Measurements from ENCODE around the gene LRP2. TPM values are rescaled to one million over a fixed set of nuclear protein-coding genes. Genes with fewer than 3 reads are reported as not detected.

Gene LRP2
- total and polyA plus RNA-seq, 2 experiments from 2014 or later = 0.68 to 2.7 TPM

- Histone ChIP-seq H4K20me1 (replicated peaks; ENCODE audit: insufficient read depth) (no peaks in the 10 kb centered on the region), H3K79me2 (replicated peaks; ENCODE audit: insufficient read depth) (no peaks in the 10 kb centered on the region), H3K4me3 (no peak overlapping the region), H3K27ac (ENCODE audit: low read depth) (no peak overlapping the region), H3K27me3 (ENCODE audit: insufficient read depth) (no peaks in the 10 kb centered on the region), H3K4me1 (ENCODE audit: insufficient read depth) (no peaks in the 10 kb centered on the region), H3F3A (replicated peaks; ENCODE audit: low read depth) (no peaks in the 10 kb centered on the region), H3K4me2 (no peak overlapping the region), H3K9me2 (ENCODE audit: insufficient read depth) (no peaks in the 10 kb centered on the region), H2AFZ (no peak overlapping the region), H3K36me3 (ENCODE audit: insufficient read depth) (no peaks in the 10 kb centered on the region)
- no peak for TF ChIP-seq CREB1 (CRISPR knock-in tag; IDR thresholded peaks at IDR 0.05; ENCODE audit: low read depth)
- TF ChIP-seq, protein P1, sequence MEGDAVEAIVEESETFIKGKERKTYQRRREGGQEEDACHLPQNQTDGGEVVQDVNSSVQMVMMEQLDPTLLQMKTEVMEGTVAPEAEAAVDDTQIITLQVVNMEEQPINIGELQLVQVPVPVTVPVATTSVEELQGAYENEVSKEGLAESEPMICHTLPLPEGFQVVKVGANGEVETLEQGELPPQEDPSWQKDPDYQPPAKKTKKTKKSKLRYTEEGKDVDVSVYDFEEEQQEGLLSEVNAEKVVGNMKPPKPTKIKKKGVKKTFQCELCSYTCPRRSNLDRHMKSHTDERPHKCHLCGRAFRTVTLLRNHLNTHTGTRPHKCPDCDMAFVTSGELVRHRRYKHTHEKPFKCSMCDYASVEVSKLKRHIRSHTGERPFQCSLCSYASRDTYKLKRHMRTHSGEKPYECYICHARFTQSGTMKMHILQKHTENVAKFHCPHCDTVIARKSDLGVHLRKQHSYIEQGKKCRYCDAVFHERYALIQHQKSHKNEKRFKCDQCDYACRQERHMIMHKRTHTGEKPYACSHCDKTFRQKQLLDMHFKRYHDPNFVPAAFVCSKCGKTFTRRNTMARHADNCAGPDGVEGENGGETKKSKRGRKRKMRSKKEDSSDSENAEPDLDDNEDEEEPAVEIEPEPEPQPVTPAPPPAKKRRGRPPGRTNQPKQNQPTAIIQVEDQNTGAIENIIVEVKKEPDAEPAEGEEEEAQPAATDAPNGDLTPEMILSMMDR (conservative IDR thresholded peaks at IDR 0.05; ENCODE audit: low read depth in 2 of 2) = 0 out of 4 replicates have a peak, but pooled peaks of 1 of the 2 experiments have one; percentile 4
- Mint-ChIP-seq H3K4me3 (no peak overlapping the region), H3K27me3 (ENCODE audit: insufficient read depth, low read depth, poor library complexity) (no peaks in the 10 kb centered on the region), H3K9me3 (no peaks in the 10 kb centered on the region), H3K36me3 (ENCODE audit: low read depth) (no peaks in the 10 kb centered on the region), H3K27ac (no peak overlapping the region), H3K4me1 (peaks cover 6% of the 10 kb centered on the region; the same call in 2 of the 3 replicates)
- DNase-seq (ENCODE audit: low spot score) = no peak
- no peak for ATAC-seq
These were observed 137.0 kb downstream of the LRP2 start for GRCh38 chr2:169225233-169225750.

- Histone ChIP-seq H3K27me3 (ENCODE audit: insufficient read depth) (no peaks in the 10 kb centered on the region), H3K27ac (ENCODE audit: low read depth) (no peak overlapping the region), H3K4me3 (no peak overlapping the region), H2AFZ (no peak overlapping the region), H3K4me1 (ENCODE audit: insufficient read depth) (no peaks in the 10 kb centered on the region), H3K9me2 (ENCODE audit: insufficient read depth) (no peaks in the 10 kb centered on the region), H3F3A (replicated peaks; ENCODE audit: low read depth) (no peaks in the 10 kb centered on the region), H3K79me2 (replicated peaks; ENCODE audit: insufficient read depth) (no peaks in the 10 kb centered on the region), H3K4me2 (no peak overlapping the region), H3K36me3 (ENCODE audit: insufficient read depth) (no peaks in the 10 kb centered on the region), H4K20me1 (replicated peaks; ENCODE audit: insufficient read depth) (no peaks in the 10 kb centered on the region)
- DNase-seq (ENCODE audit: low spot score) = no peak
- H3K27me3 Mint-ChIP-seq (ENCODE audit: insufficient read depth, low read depth, poor library complexity) = peaks cover 4% of the 10 kb centered on the region
- no peak overlapping the region for H3K4me3 Mint-ChIP-seq
- no peak for ATAC-seq
- H3K27ac Mint-ChIP-seq = no peak overlapping the region
- H3K9me3 Mint-ChIP-seq = no peaks in the 10 kb centered on the region
- H3K36me3 Mint-ChIP-seq (ENCODE audit: low read depth) = no peaks in the 10 kb centered on the region
- no peaks in the 10 kb centered on the region; the same call in 2 of the 3 replicates for H3K4me1 Mint-ChIP-seq
- TF ChIP-seq ZNF114 (CRISPR knock-in tag; IDR thresholded peaks at IDR 0.05) (no peak), ZNF462 (CRISPR knock-in tag; IDR thresholded peaks at IDR 0.05) (no peak), EZH2phosphoT487 (IDR thresholded peaks at IDR 0.05; ENCODE audit: unreplicated experiment) (no peak), ZNF331 (CRISPR knock-in tag; IDR thresholded peaks at IDR 0.05; ENCODE audit: low read depth) (no peak), NANOG (IDR thresholded peaks at IDR 0.05; ENCODE audit: borderline replicate concordance) (no peak), POLR2AphosphoS5 (IDR thresholded peaks at IDR 0.05; ENCODE audit: low read depth) (no peak), JUNB (IDR thresholded peaks at IDR 0.05; ENCODE audit: unreplicated experiment) (no peak), CREB1 (CRISPR knock-in tag; IDR thresholded peaks at IDR 0.05; ENCODE audit: low read depth) (no peak), EZH2 (IDR thresholded peaks at IDR 0.05; ENCODE audit: low read depth, unreplicated experiment) (no peak)
- TF ChIP-seq, protein P2, sequence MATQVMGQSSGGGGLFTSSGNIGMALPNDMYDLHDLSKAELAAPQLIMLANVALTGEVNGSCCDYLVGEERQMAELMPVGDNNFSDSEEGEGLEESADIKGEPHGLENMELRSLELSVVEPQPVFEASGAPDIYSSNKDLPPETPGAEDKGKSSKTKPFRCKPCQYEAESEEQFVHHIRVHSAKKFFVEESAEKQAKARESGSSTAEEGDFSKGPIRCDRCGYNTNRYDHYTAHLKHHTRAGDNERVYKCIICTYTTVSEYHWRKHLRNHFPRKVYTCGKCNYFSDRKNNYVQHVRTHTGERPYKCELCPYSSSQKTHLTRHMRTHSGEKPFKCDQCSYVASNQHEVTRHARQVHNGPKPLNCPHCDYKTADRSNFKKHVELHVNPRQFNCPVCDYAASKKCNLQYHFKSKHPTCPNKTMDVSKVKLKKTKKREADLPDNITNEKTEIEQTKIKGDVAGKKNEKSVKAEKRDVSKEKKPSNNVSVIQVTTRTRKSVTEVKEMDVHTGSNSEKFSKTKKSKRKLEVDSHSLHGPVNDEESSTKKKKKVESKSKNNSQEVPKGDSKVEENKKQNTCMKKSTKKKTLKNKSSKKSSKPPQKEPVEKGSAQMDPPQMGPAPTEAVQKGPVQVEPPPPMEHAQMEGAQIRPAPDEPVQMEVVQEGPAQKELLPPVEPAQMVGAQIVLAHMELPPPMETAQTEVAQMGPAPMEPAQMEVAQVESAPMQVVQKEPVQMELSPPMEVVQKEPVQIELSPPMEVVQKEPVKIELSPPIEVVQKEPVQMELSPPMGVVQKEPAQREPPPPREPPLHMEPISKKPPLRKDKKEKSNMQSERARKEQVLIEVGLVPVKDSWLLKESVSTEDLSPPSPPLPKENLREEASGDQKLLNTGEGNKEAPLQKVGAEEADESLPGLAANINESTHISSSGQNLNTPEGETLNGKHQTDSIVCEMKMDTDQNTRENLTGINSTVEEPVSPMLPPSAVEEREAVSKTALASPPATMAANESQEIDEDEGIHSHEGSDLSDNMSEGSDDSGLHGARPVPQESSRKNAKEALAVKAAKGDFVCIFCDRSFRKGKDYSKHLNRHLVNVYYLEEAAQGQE (IDR thresholded peaks at IDR 0.05; ENCODE audit: unreplicated experiment) = no peak
These were observed 139.7 kb downstream of the LRP2 start for GRCh38 chr2:169222665-169223064.

All from GM23338 (cell line).